Endothelial cell of umbilical vein (primary cell): ENCODE results near the gene VAV2. TPM values are rescaled to one million over a fixed set of nuclear protein-coding genes. Genes with fewer than 3 reads are reported as not detected.
A peak's percentile ranks its signal among the peaks of the same experiment; 100 is the strongest.

ENCODE experiments used
- BruUV-seq: library from RNA; stranded (reverse); fragments of 400-500 nt; replicated peaks from 2 replicates; lab custom pipeline; 2021; lab: Mats Ljungman, UMichigan
- CTCF ChIA-PET: fragments of 300-600, 350-600 bp; sonication (Branson Sonifier 250); formaldehyde crosslinking; loops from one replicate; lab custom pipeline; 2021; ENCODE audit warnings: antibody characterized with exemption, inconsistent platforms; lab: Charles Lee
- POLR2A ChIA-PET: fragments of 300-600, 350-600 bp; sonication (Branson Sonifier 250); formaldehyde crosslinking; loops from one replicate; lab custom pipeline; 2021; ENCODE audit warnings: antibody characterized with exemption, inconsistent platforms; lab: Charles Lee
- DNase-seq: peaks from one replicate; pipeline ENCODE4 v3.0.0-alpha.2; 2011; ENCODE audit warnings: low read depth, low spot score
- FAIRE-seq: peaks from 2 replicates; lab custom pipeline; 2011; peaks lifted over from hg19 to GRCh38; lab: Jason Lieb, UNC
- H2AFZ ChIP-seq: 2 replicates; pipeline ENCODE4 v1.6.0; 2012; ENCODE audit warnings: low read depth, low read length, control low read depth, inconsistent platforms
- H3K27ac ChIP-seq: 2 replicates; pipeline ENCODE4 v1.5.1; 2011; ENCODE audit warnings: low read depth, mild to moderate bottlenecking, control low read depth, low read length, moderate library complexity; ENCODE audit not compliant: insufficient read depth
- H3K27me3 ChIP-seq, 2 experiments: 2 replicates each; pipeline versions ENCODE4 v1.6.0 to v1.6.1; 2011; ENCODE audit warnings: low read length in 2 of 2, mixed read lengths in 1 of 2; ENCODE audit not compliant: control insufficient read depth in 2 of 2, insufficient read depth in 2 of 2
- H3K36me3 ChIP-seq, 2 experiments: 2 replicates in 1 of 2; 3 replicates in 1 of 2; pipeline ENCODE4 v1.5.1; 2011; ENCODE audit warnings: low read length in 2 of 2, mild to moderate bottlenecking in 1 of 2, moderate library complexity in 1 of 2; ENCODE audit not compliant: control insufficient read depth in 2 of 2, insufficient read depth in 2 of 2; ENCODE audit errors: extremely low read depth in 1 of 2
- H3K4me1 ChIP-seq: 3 replicates; pipeline ENCODE4 v1.5.1; 2011; ENCODE audit warnings: mild to moderate bottlenecking, low read length; ENCODE audit not compliant: control insufficient read depth, insufficient read depth; ENCODE audit errors: extremely low read depth
- H3K4me2 ChIP-seq: 2 replicates; pipeline ENCODE4 v1.6.1; 2011; ENCODE audit warnings: low read length, control low read depth, mixed read lengths; ENCODE audit not compliant: insufficient read depth
- H3K4me3 ChIP-seq, 3 experiments: fragments of 200-600 bp in 1 of 3; sonication (generic), shearing (Covaris generic) in 1 of 3; replicated peaks in 1 of 3; 2 replicates each; pipeline ENCODE4 v1.5.1; 2011 to 2016; ENCODE audit warnings: control low read depth in 3 of 3, low read length in 3 of 3, mild to moderate bottlenecking in 2 of 3, inconsistent platforms in 1 of 3, low read depth in 1 of 3, moderate library complexity in 1 of 3; ENCODE audit not compliant: insufficient read depth in 1 of 3
- H3K79me2 ChIP-seq: 2 replicates; pipeline ENCODE4 v1.6.0; 2012; ENCODE audit warnings: low read length, inconsistent platforms; ENCODE audit not compliant: control insufficient read depth, insufficient read depth
- H3K9ac ChIP-seq: replicated peaks from 2 replicates; pipeline ENCODE3; 2011; ENCODE audit warnings: low read length, control low read depth; ENCODE audit not compliant: insufficient read depth; ENCODE audit errors: extremely low read depth
- H3K9me1 ChIP-seq: replicated peaks from 3 replicates; pipeline ENCODE4 v1.6.0; 2011; ENCODE audit warnings: mild to moderate bottlenecking, low read length; ENCODE audit not compliant: control insufficient read depth, insufficient read depth; ENCODE audit errors: extremely low read depth
- H3K9me3 ChIP-seq: replicated peaks from 2 replicates; pipeline ENCODE4 v1.5.1; 2012; ENCODE audit warnings: low read length, inconsistent platforms; ENCODE audit not compliant: control insufficient read depth, insufficient read depth
- H4K20me1 ChIP-seq: replicated peaks from 2 replicates; pipeline ENCODE3; 2011; ENCODE audit warnings: mild to moderate bottlenecking, low read length; ENCODE audit not compliant: control insufficient read depth, insufficient read depth; ENCODE audit errors: extremely low read depth
- EZH2 ChIP-seq: IDR thresholded peaks from 2 replicates; pipeline ENCODE4 v1.6.1; 2012; ENCODE audit warnings: borderline replicate concordance, low read depth, mild to moderate bottlenecking, moderate library complexity, low read length, inconsistent platforms; ENCODE audit not compliant: severe bottlenecking
- FOS ChIP-seq: IDR thresholded peaks from 2 replicates; pipeline ENCODE4 v1.6.1; 2011; ENCODE audit warnings: mild to moderate bottlenecking, low read length, moderate library complexity, borderline replicate concordance; ENCODE audit not compliant: insufficient read depth
- GATA2 ChIP-seq: IDR thresholded peaks from 2 replicates; pipeline ENCODE4 v1.7.0; 2011; ENCODE audit warnings: low read depth, mild to moderate bottlenecking, moderate library complexity, mixed read lengths, low read length; ENCODE audit not compliant: insufficient read length, insufficient read depth
- JUN ChIP-seq: IDR thresholded peaks from 2 replicates; pipeline ENCODE4 v1.6.1; 2011; ENCODE audit warnings: borderline replicate concordance, low read depth; ENCODE audit not compliant: insufficient read length, insufficient read depth
- MAX ChIP-seq: IDR thresholded peaks from 2 replicates; pipeline ENCODE4 v1.6.1; 2011; ENCODE audit not compliant: insufficient read depth, insufficient read length
- MYC ChIP-seq: IDR thresholded peaks from one replicate; pipeline ENCODE4 v1.6.1; 2011; ENCODE audit warnings: mild to moderate bottlenecking, low read depth, low read length
- POLR2A ChIP-seq: IDR thresholded peaks from 2 replicates; pipeline ENCODE4 v1.6.1; 2012; ENCODE audit warnings: low read depth, mild to moderate bottlenecking, control low read depth, low read length
- POLR2AphosphoS5 ChIP-seq: IDR thresholded peaks from 2 replicates; pipeline ENCODE4 v1.6.1; 2012; ENCODE audit warnings: low read depth, mild to moderate bottlenecking, control low read depth, low read length, moderate library complexity; ENCODE audit not compliant: insufficient read depth
- dilution Hi-C: fragments of 300-500 bp; cut with MboI; formaldehyde crosslinking; loops from one replicate; pipeline ENCODE4 v1.15.0; 2019; ENCODE audit warnings: low sequenced_read_pairs; ENCODE audit not compliant: extremely low pct_ligation_motif_present
- intact Hi-C: fragments of 100-400 bp; cut with micrococcal nuclease; formaldehyde crosslinking; loops from one replicate; pipeline ENCODE4 v1.10.0; 2022
- polyA plus RNA-seq, 4 experiments: library from polyadenylated mRNA; depleted of rRNA in 3 of 4; stranded (reverse) in 3 of 4; unstranded in 1 of 4; fragments of >200 nt; gene quantifications; 2 replicates each; pipeline versions ENCODE4 v1.2.1 to v1.2.3, GENCODE V29; 2011 to 2012; ENCODE audit warnings: missing spikeins in 1 of 4
- total RNA-seq: library from RNA; stranded (reverse); gene quantifications from 2 replicates; pipeline ENCODE4 v1.2.3, GENCODE V29; 2021
- TF ChIP-seq, protein P1 (sequence below), 2 donors: IDR thresholded peaks; 1 replicate in 1 of 2; 2 replicates in 1 of 2; pipeline ENCODE4 v1.5.1; 2011; ENCODE audit warnings: low read length in 2 of 2, mild to moderate bottlenecking in 2 of 2, moderate library complexity in 2 of 2, control low read depth in 1 of 2, inconsistent platforms in 1 of 2, low read depth in 1 of 2; ENCODE audit not compliant: insufficient read depth in 1 of 2; ENCODE audit errors: extremely low read depth in 1 of 2

The VAV2 gene
- total and polyA plus RNA-seq, 2 donors (not counting 3 experiments of a cell fraction or from before 2014, with no cell fraction given): 10.6 to 30.6 TPM

- no peaks in the 10 kb centered on the region for H3K9me1 ChIP-seq
- H2AFZ ChIP-seq: no peak overlapping the region
- no peaks in the 10 kb centered on the region for H3K4me1 ChIP-seq
- no peaks in the 10 kb centered on the region for H3K79me2 ChIP-seq
- no peak overlapping the region for H3K4me2 ChIP-seq
- POLR2A ChIA-PET: no interaction called here
- intact Hi-C loops: no loop called here
- BruUV-seq: no TSS peak
- H3K9me3 ChIP-seq: no peaks in the 10 kb centered on the region
- TF ChIP-seq, protein P1, sequence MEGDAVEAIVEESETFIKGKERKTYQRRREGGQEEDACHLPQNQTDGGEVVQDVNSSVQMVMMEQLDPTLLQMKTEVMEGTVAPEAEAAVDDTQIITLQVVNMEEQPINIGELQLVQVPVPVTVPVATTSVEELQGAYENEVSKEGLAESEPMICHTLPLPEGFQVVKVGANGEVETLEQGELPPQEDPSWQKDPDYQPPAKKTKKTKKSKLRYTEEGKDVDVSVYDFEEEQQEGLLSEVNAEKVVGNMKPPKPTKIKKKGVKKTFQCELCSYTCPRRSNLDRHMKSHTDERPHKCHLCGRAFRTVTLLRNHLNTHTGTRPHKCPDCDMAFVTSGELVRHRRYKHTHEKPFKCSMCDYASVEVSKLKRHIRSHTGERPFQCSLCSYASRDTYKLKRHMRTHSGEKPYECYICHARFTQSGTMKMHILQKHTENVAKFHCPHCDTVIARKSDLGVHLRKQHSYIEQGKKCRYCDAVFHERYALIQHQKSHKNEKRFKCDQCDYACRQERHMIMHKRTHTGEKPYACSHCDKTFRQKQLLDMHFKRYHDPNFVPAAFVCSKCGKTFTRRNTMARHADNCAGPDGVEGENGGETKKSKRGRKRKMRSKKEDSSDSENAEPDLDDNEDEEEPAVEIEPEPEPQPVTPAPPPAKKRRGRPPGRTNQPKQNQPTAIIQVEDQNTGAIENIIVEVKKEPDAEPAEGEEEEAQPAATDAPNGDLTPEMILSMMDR (IDR thresholded peaks at IDR 0.05; ENCODE audit: extremely low read depth in 1 of 2, insufficient read depth in 1 of 2, low read depth in 1 of 2, low read length in 2 of 2): peak in 1 of 2 donors; percentile 9
- no peak for TF ChIP-seq GATA2
- no peaks in the 10 kb centered on the region for H3K27me3 ChIP-seq
- no peak overlapping the region for H3K9ac ChIP-seq
- H3K27ac ChIP-seq: no peak overlapping the region
- FAIRE-seq (no peak), DNase-seq (no peak)
- no peaks in the 10 kb centered on the region for H3K36me3 ChIP-seq
- no peaks in the 10 kb centered on the region for H4K20me1 ChIP-seq
- CTCF ChIA-PET: interaction anchor here (1.1 to 2.1 kb wide), 2 partner anchors 26 to 27 kb away, joined by 3 to 7 read pairs; no protein-coding TSS in a partner anchor
- no peak overlapping the region for H3K4me3 ChIP-seq
- dilution Hi-C loops: no loop called here
These were observed 276.1 kb downstream of the VAV2 start for GRCh38 chr9:133715866-133716563.

- H3K79me2 ChIP-seq: no peaks in the 10 kb centered on the region
- no peaks in the 10 kb centered on the region for H3K36me3 ChIP-seq
- FAIRE-seq (no peak), DNase-seq (no peak)
- H4K20me1 ChIP-seq: no peaks in the 10 kb centered on the region
- CTCF ChIA-PET: interaction anchor here (2.1 kb wide), 1 partner anchor 27 kb away, joined by 7 read pairs; no protein-coding TSS in a partner anchor
- no peak overlapping the region for H3K9ac ChIP-seq
- H2AFZ ChIP-seq: no peak overlapping the region
- no peaks in the 10 kb centered on the region for H3K27me3 ChIP-seq
- intact Hi-C loops: no loop called here
- no peak overlapping the region for H3K27ac ChIP-seq
- no peak overlapping the region for H3K4me2 ChIP-seq
- no peak for TF ChIP-seq MAX
- no peak for TF ChIP-seq EZH2
- no peak for TF ChIP-seq JUN
- no peak for TF ChIP-seq GATA2
- no peak for TF ChIP-seq MYC
- TF ChIP-seq POLR2AphosphoS5: no peak
- TF ChIP-seq, protein P1 (IDR thresholded peaks at IDR 0.05; ENCODE audit: extremely low read depth in 1 of 2, insufficient read depth in 1 of 2, low read depth in 1 of 2, low read length in 2 of 2): no peak
- TF ChIP-seq FOS: no peak
- TF ChIP-seq POLR2A: no peak
- no peaks in the 10 kb centered on the region for H3K9me3 ChIP-seq
- H3K4me3 ChIP-seq: no peak overlapping the region
- H3K9me1 ChIP-seq: no peaks in the 10 kb centered on the region
- BruUV-seq: no TSS peak
- no peaks in the 10 kb centered on the region for H3K4me1 ChIP-seq
- dilution Hi-C loops: no loop called here
- POLR2A ChIA-PET: no interaction called here
These were observed 276.7 kb downstream of the VAV2 start for GRCh38 chr9:133715295-133715865.
